Activated naive CD8-positive, alpha-beta T cell treated with anti-CD3 and anti-CD28 coated beads, Interleukin-2, amount 50 U/mL, for 24 hours (primary cell): ENCODE measurements around the gene GULP1.
"Not testable (repeated sequence)": the region's sequence is repeated elsewhere in the genome, so short reads cannot be mapped to it uniquely, and the experiment has no call there.

Source experiments
- ATAC-seq: fragments of 150-1000 bp; cut with Tn5 transposase; one replicate; pipeline ENCODE4 v1.10.0; 2021
- DNase-seq: peaks from one replicate; pipeline ENCODE4 v3.0.0; 2021
- H3K27ac Mint-ChIP-seq: one replicate; pipeline ENCODE4 v1.8.0; 2021; ENCODE audit warnings: mild to moderate bottlenecking, mixed read lengths
- H3K27me3 Mint-ChIP-seq: one replicate; pipeline ENCODE4 v1.8.0; 2021; ENCODE audit warnings: mixed read lengths
- H3K36me3 Mint-ChIP-seq: one replicate; pipeline ENCODE4 v1.8.0; 2021; ENCODE audit warnings: low read depth, mixed read lengths
- H3K4me1 Mint-ChIP-seq: one replicate; pipeline ENCODE4 v1.8.0; 2021; ENCODE audit warnings: mixed read lengths
- H3K4me3 Mint-ChIP-seq: one replicate; pipeline ENCODE4 v1.8.0; 2021; ENCODE audit warnings: mild to moderate bottlenecking, moderate library complexity, mixed read lengths
- H3K9me3 Mint-ChIP-seq: one replicate; pipeline ENCODE4 v1.8.0; 2021; ENCODE audit warnings: mixed read lengths

Gene GULP1

DNA sequence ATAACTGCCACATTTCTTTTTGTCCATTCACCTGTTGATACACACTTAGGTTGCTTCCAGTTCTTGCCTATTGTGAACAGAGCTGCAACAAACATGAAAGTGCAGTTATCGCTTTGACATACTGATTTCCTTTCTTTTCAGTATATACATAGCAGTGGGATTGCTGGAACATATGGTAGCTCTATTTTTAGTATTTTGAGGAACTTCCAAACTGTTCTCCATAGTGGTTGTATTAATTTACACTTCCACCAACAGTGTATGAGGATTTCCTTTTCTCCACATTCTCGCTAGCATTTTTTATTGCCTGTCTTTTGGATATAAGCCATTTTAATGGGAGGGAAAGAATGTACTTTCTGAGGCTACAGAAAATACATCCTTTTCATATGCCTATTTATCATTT lies 167.4 kb downstream of the GULP1 start:
- ATAC-seq (no peak), DNase-seq (no peak)
- Mint-ChIP-seq H3K27me3 (no peaks in the 10 kb centered on the region), H3K27ac (no peak overlapping the region), H3K9me3 (peaks cover 6% of the 10 kb centered on the region), H3K36me3 (no peaks in the 10 kb centered on the region), H3K4me1 (no peaks in the 10 kb centered on the region), H3K4me3 (no peak overlapping the region)

GRCh38 chr2:188466078-188466477 lies 174.4 kb downstream of the GULP1 start:
- H3K9me3 Mint-ChIP-seq, H3K27ac Mint-ChIP-seq, H3K4me3 Mint-ChIP-seq, H3K36me3 Mint-ChIP-seq, H3K4me1 Mint-ChIP-seq, H3K27me3 Mint-ChIP-seq, ATAC-seq, DNase-seq: not testable (repeated sequence)

GRCh38 chr2:188466761-188467160 lies 175.1 kb downstream of the GULP1 start:
- no peak for ATAC-seq
- H3K27ac Mint-ChIP-seq = no peak overlapping the region
- no peaks in the 10 kb centered on the region for H3K9me3 Mint-ChIP-seq
- no peak overlapping the region for H3K4me3 Mint-ChIP-seq
- H3K36me3 Mint-ChIP-seq = no peaks in the 10 kb centered on the region
- DNase-seq = no peak
- no peaks in the 10 kb centered on the region for H3K4me1 Mint-ChIP-seq
- H3K27me3 Mint-ChIP-seq = no peaks in the 10 kb centered on the region

DNA sequence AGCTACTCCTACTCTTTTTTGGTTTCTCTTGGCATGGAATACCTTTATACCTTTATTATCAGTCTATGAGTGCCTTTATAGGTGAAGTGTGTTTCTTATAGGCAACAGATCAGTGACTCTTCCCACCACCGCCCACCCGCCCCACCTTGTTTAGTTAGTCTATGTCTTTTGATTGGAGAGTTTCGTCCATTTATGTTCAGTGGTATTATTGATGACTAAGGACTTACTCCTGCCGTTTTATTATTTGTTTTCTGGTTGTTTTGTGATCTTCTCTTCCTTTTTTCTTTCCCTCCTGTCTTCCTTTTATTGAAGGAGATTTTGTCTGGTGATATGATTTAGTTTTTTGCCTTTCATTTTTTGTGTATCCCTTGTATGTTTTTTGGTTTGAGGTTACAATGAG lies 179.5 kb downstream of the GULP1 start:
- Mint-ChIP-seq H3K36me3 (no peaks in the 10 kb centered on the region), H3K4me3 (no peak overlapping the region), H3K9me3 (no peaks in the 10 kb centered on the region), H3K4me1 (no peaks in the 10 kb centered on the region), H3K27ac (no peak overlapping the region), H3K27me3 (no peaks in the 10 kb centered on the region)
- DNase-seq (no peak), ATAC-seq (no peak)

DNA sequence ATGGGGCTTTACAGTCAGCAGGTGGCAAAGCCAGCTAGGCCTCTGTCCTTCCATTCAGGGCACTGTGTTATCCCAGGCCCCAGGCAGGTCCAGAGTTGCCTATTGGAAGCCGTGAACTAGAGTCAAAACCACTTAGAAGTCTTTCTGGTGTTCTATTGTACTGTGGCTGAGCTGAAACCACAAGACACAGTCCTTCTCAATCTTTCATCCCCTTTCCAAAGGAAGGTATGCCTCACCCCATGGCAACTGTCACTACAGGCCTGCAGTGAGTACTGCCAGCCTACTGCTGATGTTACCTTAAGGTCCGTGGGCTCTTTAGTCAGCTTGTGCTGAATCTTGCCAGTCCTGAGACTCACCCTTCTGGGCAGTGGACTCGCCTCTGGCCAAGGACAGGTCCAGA lies 181.6 kb downstream of the GULP1 start:
- no peaks in the 10 kb centered on the region for H3K4me1 Mint-ChIP-seq

DNA sequence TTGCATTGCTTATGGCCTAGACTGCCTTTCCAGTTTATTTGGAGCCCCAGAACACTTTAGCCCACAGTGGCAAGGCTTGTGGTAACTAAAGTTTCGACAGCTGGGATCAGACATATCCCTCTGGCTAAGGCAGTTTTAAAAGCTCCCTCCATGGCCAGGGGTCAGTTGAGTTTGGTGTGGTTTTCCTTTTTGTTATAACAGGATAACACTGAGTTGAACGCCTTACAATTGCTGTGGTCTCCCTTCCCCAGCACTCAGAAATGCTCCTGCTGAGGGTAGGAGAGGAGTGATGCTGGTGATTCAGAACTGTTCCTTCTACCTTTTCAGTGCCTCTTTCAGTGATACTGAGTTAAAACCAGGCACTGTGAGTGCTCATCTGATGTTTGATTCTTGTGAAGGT lies 182.6 kb downstream of the GULP1 start:
- H3K27me3 Mint-ChIP-seq = no peaks in the 10 kb centered on the region

More for the DNA sequence above, 181.6 kb downstream of the GULP1 start:
- Mint-ChIP-seq H3K9me3 (no peaks in the 10 kb centered on the region), H3K4me3 (no peak overlapping the region), H3K27ac (no peak overlapping the region), H3K36me3 (no peaks in the 10 kb centered on the region), H3K27me3 (no peaks in the 10 kb centered on the region)
- ATAC-seq = no peak
- no peak for DNase-seq

GRCh38 chr2:188475945-188476344 lies 184.3 kb downstream of the GULP1 start:
- H3K4me1 Mint-ChIP-seq = no peaks in the 10 kb centered on the region

More for the DNA sequence above, 182.6 kb downstream of the GULP1 start:
- DNase-seq (no peak), ATAC-seq (no peak)
- no peak overlapping the region for H3K4me3 Mint-ChIP-seq
- no peaks in the 10 kb centered on the region for H3K36me3 Mint-ChIP-seq
- H3K9me3 Mint-ChIP-seq = no peaks in the 10 kb centered on the region
- no peaks in the 10 kb centered on the region for H3K4me1 Mint-ChIP-seq
- H3K27ac Mint-ChIP-seq = no peak overlapping the region

GRCh38 chr2:188477564-188478103 lies 186.0 kb downstream of the GULP1 start:
- DNase-seq = no peak
- ATAC-seq = no peak
- Mint-ChIP-seq H3K27ac (no peak overlapping the region), H3K36me3 (no peaks in the 10 kb centered on the region), H3K4me3 (no peak overlapping the region), H3K27me3 (no peaks in the 10 kb centered on the region), H3K4me1 (no peaks in the 10 kb centered on the region), H3K9me3 (no peaks in the 10 kb centered on the region)

More at GRCh38 chr2:188475945-188476344, 184.3 kb downstream of the GULP1 start:
- DNase-seq (no peak), ATAC-seq (no peak)
- Mint-ChIP-seq H3K27ac (no peak overlapping the region), H3K9me3 (no peaks in the 10 kb centered on the region), H3K27me3 (no peaks in the 10 kb centered on the region), H3K36me3 (no peaks in the 10 kb centered on the region), H3K4me3 (no peak overlapping the region)

DNA sequence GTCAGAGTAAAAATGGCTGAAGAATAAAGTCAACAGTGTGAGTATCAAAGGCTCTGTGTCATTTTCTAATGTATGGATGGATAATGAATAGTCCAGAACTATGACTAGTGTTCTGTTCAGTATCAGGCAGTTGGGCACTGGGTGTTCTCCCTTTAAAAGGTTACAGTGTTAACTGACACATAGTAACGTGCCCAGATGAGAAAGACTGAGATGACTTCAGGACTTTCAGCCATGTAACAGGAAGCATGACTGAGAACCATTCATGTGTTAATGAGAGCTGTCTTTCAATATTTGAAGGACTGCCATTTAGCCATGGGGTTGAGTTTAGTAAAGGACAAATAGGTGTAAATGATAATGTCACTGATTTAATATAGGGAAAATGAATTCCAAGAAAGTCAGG lies 187.1 kb downstream of the GULP1 start:
- H3K4me1 Mint-ChIP-seq = no peaks in the 10 kb centered on the region
- DNase-seq (no peak), ATAC-seq (peak; percentile 43)
- no peaks in the 10 kb centered on the region for H3K27me3 Mint-ChIP-seq
- H3K36me3 Mint-ChIP-seq = no peaks in the 10 kb centered on the region
- no peak overlapping the region for H3K27ac Mint-ChIP-seq
- H3K9me3 Mint-ChIP-seq = no peaks in the 10 kb centered on the region
- H3K4me3 Mint-ChIP-seq = no peak overlapping the region

DNA sequence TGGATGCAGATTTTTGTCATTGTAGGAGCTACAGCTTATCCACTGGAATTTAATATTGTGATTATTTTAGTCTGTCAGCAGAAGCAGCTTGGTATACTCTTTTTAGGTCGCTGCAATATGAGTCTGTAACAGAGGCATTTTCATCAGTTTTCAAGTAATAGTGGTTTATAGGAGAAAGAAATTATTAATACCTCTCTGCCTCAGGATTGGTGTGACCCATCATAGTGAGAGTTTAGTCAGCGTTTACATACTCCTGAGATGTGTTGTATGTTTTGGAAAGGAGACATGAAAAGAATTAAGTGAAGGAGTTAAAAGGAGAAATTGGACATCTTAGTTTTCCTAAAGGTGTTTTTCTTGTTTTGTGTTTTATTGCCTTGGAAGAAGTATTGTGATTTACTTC lies 189.8 kb downstream of the GULP1 start:
- no peaks in the 10 kb centered on the region for H3K27me3 Mint-ChIP-seq
- H3K4me3 Mint-ChIP-seq = no peak overlapping the region
- DNase-seq (no peak), ATAC-seq (no peak)
- H3K4me1 Mint-ChIP-seq = no peaks in the 10 kb centered on the region
- no peaks in the 10 kb centered on the region for H3K9me3 Mint-ChIP-seq
- H3K27ac Mint-ChIP-seq = no peak overlapping the region
- no peaks in the 10 kb centered on the region for H3K36me3 Mint-ChIP-seq

- no peak for ATAC-seq
- no peaks in the 10 kb centered on the region for H3K9me3 Mint-ChIP-seq
- H3K27ac Mint-ChIP-seq = no peak overlapping the region
- H3K36me3 Mint-ChIP-seq = no peaks in the 10 kb centered on the region
- no peaks in the 10 kb centered on the region for H3K4me1 Mint-ChIP-seq
- H3K4me3 Mint-ChIP-seq = no peak overlapping the region
- DNase-seq = no peak
- H3K27me3 Mint-ChIP-seq = no peaks in the 10 kb centered on the region
These were observed 193.8 kb downstream of the GULP1 start for GRCh38 chr2:188485496-188485895.

DNA sequence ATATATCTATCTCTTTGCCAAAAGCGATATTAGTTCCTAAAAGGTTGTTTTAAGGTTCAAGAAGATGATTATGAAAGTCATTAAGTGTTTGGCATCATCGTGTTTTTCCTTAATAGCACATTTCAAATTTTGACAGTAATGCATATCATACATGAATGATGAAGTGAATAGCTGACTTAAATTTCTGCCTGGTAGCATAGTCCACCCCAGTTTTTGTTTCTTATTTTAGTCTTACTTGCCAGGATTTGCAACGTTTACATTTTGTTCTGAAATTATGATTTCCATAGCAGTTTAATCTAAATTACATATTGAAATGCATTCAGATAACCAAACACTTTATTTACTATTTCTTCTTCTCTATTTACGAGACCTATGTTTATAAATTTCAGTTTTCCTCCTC lies 201.1 kb downstream of the GULP1 start:
- no peak for DNase-seq

GRCh38 chr2:188494906-188495305 lies 203.2 kb downstream of the GULP1 start:
- H3K4me3 Mint-ChIP-seq = no peak overlapping the region
- H3K27me3 Mint-ChIP-seq = no peaks in the 10 kb centered on the region
- no peaks in the 10 kb centered on the region for H3K9me3 Mint-ChIP-seq
- H3K27ac Mint-ChIP-seq = no peak overlapping the region
- H3K36me3 Mint-ChIP-seq = no peaks in the 10 kb centered on the region
- DNase-seq (no peak), ATAC-seq (no peak)
- H3K4me1 Mint-ChIP-seq = no peaks in the 10 kb centered on the region

More for the DNA sequence above, 201.1 kb downstream of the GULP1 start:
- no peak for ATAC-seq
- Mint-ChIP-seq H3K4me3 (no peak overlapping the region), H3K27me3 (no peaks in the 10 kb centered on the region), H3K36me3 (no peaks in the 10 kb centered on the region), H3K27ac (no peak overlapping the region), H3K9me3 (no peaks in the 10 kb centered on the region), H3K4me1 (no peaks in the 10 kb centered on the region)

- Mint-ChIP-seq H3K4me1 (no peaks in the 10 kb centered on the region), H3K36me3 (no peaks in the 10 kb centered on the region), H3K27ac (no peak overlapping the region), H3K9me3 (no peaks in the 10 kb centered on the region), H3K4me3 (no peak overlapping the region), H3K27me3 (no peaks in the 10 kb centered on the region)
- ATAC-seq = no peak
- DNase-seq = no peak
These were observed 204.3 kb downstream of the GULP1 start for GRCh38 chr2:188495969-188496431.

GRCh38 chr2:188497726-188498125 lies 206.1 kb downstream of the GULP1 start:
- no peak for DNase-seq

GRCh38 chr2:188503975-188504374 lies 212.3 kb downstream of the GULP1 start:
- H3K36me3 Mint-ChIP-seq = no peaks in the 10 kb centered on the region

More at GRCh38 chr2:188497726-188498125, 206.1 kb downstream of the GULP1 start:
- no peaks in the 10 kb centered on the region for H3K36me3 Mint-ChIP-seq
- H3K9me3 Mint-ChIP-seq = no peaks in the 10 kb centered on the region
- no peaks in the 10 kb centered on the region for H3K4me1 Mint-ChIP-seq
- H3K4me3 Mint-ChIP-seq = no peak overlapping the region
- no peaks in the 10 kb centered on the region for H3K27me3 Mint-ChIP-seq
- no peak for ATAC-seq
- H3K27ac Mint-ChIP-seq = no peak overlapping the region

More at GRCh38 chr2:188503975-188504374, 212.3 kb downstream of the GULP1 start:
- DNase-seq (no peak), ATAC-seq (no peak)
- H3K4me1 Mint-ChIP-seq = no peaks in the 10 kb centered on the region
- H3K27ac Mint-ChIP-seq = no peak overlapping the region
- no peaks in the 10 kb centered on the region for H3K27me3 Mint-ChIP-seq
- no peak overlapping the region for H3K4me3 Mint-ChIP-seq
- no peaks in the 10 kb centered on the region for H3K9me3 Mint-ChIP-seq
